DMS 273 (cell line): ENCODE data around the gene MYO15A.

Source experiments
- DNase-seq: peaks from one replicate; lab custom pipeline; 2025; ENCODE audit not compliant: unreplicated experiment; lab: John Stamatoyannopoulos, UW

The MYO15A gene, protein sequence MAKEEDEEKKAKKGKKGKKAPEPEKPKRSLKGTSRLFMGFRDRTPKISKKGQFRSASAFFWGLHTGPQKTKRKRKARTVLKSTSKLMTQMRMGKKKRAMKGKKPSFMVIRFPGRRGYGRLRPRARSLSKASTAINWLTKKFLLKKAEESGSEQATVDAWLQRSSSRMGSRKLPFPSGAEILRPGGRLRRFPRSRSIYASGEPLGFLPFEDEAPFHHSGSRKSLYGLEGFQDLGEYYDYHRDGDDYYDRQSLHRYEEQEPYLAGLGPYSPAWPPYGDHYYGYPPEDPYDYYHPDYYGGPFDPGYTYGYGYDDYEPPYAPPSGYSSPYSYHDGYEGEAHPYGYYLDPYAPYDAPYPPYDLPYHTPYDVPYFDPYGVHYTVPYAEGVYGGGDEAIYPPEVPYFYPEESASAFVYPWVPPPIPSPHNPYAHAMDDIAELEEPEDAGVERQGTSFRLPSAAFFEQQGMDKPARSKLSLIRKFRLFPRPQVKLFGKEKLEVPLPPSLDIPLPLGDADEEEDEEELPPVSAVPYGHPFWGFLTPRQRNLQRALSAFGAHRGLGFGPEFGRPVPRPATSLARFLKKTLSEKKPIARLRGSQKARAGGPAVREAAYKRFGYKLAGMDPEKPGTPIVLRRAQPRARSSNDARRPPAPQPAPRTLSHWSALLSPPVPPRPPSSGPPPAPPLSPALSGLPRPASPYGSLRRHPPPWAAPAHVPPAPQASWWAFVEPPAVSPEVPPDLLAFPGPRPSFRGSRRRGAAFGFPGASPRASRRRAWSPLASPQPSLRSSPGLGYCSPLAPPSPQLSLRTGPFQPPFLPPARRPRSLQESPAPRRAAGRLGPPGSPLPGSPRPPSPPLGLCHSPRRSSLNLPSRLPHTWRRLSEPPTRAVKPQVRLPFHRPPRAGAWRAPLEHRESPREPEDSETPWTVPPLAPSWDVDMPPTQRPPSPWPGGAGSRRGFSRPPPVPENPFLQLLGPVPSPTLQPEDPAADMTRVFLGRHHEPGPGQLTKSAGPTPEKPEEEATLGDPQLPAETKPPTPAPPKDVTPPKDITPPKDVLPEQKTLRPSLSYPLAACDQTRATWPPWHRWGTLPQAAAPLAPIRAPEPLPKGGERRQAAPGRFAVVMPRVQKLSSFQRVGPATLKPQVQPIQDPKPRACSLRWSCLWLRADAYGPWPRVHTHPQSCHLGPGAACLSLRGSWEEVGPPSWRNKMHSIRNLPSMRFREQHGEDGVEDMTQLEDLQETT (N-terminal part only)

DNA sequence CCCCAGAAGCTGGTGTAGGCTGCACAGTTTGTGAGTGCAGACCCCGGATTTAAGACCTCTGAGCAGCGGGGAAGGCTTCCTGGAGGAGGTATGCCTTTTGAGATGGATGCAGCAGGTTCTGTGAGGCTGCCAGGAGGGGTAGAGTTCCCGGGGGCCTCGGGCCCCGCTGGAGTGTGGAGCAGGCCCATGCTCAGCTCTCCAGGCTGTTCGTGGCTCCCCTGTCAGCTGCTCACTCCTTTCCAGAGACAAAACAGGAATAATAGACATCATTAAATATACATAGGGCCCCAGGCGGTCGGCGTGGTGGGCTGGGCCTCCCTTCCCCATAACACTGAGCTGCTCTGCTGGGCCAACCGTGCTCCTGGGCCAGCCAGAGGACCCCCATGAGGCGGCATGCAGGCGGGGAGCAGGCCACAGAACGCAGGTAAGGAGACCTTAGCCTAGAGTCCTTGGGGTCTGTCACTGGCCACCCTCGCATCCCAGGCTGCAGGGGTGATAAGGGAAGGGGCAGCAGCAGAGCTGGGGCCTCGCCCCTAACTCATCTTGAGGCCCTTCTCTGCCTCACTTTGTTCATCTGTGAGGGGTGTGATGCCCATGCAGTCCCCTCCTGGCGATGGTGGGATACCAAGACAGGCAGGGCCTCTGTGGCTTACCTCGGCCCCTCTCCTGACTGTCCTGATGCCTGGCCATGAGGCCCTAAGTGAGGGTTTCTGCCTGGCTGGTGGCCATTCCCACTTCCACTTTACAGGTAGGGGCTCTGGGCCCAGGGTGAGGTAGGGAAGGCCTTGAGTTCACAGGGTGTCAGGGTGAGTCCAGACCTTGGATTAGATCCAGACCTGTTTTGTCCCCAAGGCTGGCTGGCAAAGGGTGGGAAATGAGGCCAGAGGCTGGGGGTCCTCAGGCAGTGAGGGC is at the start of gene MYO15A:
MYO15A (plus strand) TSS at position 356 of the 912 bp plus-strand sequence. CDS start 10,045 bp downstream, outside the sequence.
- peak; percentile 42 for DNase-seq

DNA sequence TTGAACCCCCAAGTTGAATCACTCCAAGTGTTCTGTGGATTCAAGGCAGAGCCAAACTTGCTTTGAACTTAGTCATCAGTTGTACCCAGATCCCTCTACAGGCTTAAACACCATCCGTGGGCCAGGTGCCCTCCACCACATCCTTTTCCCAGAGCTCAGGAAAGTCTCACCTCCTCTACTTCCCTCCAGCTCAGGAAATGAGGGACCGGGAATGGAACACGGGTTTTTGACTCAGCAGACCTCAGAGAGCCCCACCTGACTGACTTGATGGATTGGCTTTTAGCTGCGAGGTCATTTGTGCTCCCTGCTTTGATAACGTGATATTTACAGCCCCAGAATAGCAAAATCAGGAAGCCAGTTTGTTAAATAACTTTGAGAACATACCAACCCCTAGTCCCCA is 49.3 kb upstream of the MYO15A start:
- no peak for DNase-seq

DNA sequence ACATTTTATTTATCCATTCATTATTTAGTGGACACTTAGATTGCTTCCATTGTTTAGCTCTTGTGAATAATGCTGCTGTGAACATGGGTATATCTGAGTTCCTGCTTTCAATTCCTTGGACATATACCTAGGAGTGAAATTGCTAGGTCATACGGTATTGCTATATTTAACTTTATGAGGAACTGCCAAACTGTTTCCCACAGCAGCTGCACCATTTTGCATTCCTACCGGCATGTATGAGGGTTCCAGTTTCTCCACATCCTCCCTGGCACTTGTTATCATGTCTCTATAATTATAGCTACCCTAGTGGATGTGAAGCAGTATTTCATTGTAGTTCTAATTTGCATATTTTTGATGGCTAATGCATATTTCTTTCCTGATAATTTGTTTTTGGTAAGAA is 44.5 kb upstream of the MYO15A start:
- no peak for DNase-seq

DNA sequence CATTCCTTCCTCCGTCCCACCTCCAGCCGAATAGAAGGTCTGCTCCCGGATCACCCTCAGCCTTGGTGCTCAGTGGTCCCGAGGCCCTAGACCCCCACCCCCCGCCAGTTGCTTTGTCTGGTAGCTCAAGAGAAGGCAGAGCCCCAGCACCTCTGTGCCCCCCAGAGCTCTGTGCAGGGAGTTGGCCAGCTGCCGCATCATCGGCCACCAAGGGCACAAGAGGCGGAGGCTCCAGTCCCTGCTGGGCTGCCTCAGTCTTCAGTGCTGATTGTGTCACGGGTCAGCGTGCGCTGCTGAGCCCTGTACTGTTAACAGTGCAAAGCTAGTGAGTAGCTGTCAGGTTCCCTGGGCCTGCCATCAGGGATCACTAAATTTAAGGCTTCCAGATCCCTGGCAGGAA is 43.0 kb upstream of the MYO15A start:
- no peak for DNase-seq

DNA sequence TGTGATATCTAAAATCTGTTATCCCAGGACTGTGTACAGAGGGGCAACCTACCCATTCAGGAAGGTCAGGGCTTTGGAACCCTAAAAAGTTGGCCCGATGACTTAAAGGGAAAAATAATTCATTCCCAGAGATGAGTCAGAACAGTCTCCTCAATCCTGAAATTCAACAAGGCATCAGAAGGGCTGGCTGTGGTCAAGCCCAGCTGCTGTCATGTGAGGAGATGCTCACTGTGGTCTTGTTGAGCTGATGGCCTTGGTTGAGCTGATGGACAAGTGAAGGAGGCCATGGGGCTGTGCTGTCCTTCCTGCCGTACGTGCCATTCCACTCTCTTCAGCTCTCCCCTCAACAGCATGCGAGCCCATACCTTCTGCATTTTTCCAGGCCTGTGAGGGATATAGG is 41.7 kb upstream of the MYO15A start:
- no peak for DNase-seq

DNA sequence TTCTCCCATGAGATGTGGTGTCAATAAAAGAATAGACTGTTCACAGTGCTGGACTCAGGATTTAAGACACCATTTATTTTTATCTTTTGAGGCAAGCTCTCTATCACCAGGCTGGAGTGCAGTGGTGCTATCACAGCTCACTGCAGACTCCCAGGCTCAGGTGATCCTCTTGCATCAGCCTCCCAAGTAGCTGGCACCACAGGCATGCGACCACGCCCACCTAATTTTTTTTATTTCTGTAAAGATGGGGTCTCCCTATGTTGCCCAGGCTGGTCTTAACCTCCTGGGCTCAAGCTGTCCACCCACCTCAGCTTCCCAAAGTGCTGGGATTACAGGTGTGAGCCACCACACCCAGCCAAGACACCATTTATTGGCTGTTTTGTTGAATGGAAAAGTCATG is 39.5 kb upstream of the MYO15A start:
- no peak for DNase-seq

DNA sequence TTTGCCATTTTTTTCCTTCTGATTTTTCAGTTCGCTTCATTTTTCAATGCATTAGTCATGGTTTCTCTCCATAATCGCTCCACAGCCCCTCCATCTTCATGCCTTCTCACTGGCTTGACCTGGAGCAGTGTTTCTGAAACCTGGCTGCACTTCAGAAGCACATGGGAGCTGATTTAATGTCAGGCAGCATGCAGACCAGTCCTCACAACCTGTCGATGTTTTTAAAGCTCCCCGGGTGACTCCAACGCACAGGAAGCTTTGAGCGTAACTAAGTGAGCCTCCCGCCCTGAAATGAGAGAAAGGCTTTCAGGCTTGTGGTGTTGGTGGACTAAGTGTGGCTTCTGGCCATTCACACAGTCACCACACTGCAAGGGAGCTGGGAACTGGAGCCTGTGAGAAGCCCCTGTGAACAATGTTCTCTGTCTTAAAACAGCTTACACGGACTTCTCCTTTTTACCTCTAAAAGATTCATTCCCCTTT is 37.7 kb upstream of the MYO15A start:
- peak; percentile 94 for DNase-seq

DNA sequence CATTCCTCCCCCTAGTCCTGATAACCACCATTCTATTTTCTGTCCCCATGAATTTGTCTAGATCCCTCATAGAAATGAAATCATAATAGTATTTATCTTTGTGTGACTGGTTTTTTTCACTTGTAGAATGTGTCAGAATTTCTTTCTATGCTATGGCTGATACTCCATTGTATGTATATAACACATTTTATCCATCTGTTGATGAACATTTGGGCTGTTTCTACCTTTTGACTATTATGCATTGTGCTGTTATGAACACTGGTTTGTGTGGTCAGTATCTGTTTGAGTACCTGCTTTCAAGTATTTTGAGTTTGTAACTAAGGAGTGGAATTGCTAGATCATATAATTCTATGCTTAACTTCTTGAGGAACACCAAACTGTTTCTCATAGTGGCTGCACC is 36.8 kb upstream of the MYO15A start:
- no peak for DNase-seq

DNA sequence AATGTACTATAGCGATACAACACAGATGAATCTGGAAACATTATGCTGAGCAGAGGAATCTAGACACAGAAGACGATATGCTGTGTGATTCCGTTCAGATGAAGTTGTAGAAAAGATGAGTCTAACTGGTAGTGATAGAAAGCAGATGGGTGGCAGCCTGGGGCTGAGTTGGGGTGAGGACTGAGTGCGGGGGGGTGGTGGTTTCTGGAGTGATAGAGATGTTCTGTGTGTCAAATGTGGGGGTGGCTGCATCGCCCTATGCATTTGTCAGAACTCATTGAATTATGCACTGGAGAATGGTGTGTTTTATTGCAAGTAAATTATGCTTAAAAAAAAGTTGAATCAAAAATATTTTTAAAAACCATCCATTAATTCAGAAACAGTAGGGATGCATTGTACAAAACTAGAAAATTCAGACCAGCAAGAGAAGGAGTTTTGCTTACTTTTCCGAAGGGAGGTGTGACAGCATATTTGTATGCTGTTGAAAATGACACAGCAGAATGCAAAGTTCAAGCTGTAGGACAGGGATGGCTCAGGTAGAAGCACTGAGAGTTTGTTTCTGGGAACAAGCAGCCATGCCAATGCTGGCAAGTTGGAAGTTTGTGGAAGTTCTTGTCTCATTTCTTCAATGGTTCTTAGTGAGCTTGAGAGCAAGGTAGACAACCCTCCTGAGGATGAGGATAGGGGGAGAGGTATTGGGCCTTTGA is 33.8 kb upstream of the MYO15A start:
- no peak for DNase-seq

DNA sequence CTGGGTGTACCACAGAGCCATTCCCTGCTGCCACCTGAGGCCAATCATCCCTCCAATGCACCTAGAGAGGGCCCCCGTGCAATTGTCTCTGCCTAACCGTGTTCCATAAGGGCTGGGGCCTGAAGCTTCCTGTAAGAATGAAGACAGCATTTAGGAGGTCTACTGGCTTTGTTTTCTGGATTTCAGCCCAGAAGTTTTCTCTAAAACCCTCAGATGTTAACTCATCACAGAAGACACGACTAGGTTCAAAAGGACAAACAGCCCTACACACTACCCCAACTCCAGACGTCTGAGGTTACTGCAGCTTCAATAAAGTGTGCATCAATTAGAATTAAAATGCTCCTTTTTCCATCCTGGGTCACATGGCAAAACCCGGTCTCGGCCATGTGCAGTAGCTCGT is 31.6 kb upstream of the MYO15A start:
- DNase-seq, result no peak

DNA sequence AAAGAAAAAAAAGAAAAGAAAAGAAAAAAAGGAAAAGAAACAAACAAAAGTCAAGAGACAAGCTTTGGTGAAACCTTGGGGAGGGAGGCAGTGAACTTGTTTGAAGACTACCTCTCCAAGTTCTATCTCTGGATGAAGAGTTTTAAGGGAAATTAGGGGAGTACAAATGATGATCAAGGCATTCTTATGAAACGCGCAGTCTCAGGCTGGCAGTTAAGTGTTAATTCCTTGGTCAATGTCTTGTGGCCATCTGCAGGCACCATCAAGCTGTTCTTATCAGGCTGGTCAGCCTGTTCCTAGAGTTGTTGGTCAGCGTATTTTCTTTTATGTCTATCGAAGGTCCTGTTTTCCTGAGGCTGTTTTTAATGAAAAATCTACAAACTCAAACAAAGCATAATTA is 29.0 kb upstream of the MYO15A start:
- DNase-seq, result no peak

DNA sequence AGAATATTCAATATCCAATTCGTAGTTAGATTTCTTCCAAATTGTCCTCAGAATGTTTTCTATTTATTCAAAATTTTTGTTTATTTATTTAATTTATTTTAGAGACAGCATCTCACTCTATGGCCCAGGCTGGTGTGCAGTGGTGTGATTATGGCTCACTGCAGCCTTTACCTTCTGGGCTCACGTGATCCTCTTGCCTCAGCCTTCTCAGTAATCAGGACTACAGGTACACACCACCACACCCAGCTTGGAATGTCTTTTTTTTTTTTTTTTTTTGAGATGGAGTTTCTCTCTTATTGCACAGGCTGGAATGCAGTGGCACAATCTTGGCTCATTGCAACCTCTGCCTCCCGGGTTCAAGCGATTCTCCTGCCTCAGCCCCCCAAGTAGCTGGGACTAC is 24.3 kb upstream of the MYO15A start:
- no peak for DNase-seq

DNA sequence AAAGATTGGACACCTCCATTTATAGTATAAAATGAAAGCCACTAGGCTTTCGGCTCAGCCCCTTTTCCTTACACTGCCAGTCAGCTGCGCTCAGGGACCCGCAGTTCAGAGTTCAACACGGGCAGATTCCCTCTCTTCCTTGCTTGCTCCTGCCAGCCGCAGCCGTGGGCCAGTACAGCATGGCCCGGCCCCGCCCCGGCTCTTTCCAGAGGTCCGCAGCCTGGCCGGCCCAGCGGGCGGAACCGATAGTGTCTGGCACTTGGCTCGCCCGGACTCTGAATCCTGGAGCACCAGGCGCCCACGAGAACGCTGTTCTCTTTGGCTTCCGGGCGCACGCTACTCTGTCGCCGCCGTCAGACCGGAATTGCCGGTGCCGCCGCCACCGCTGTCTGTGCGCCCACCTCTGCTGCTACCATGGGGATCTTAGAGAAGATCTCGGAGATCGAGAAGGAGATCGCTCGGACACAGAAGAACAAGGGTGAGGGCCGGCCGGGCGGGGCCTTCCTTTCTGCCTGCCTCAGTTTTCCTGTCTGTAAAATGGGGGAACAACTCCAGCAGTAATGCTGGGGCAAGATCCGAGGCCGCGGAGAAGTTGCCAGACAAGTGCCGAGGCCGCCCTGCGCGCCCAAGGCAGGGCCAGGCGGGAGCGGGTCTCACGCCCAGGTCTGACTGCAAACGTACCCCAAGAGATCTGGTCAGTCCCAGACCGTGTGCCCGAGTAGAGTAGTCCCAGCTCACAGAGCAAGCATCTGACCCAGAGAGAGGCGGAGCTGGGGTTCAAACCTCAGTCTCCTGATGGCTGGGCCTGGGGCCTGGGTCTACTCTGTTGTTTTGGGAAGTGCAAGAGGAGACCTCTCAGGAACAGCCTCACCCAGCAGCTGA is 20.7 kb upstream of the MYO15A start, which contains the start of gene DRG2:
DRG2 (plus strand) TSS at position 339 of the 882 bp plus-strand sequence; CDS start at position 415, 76 bp downstream.
- DNase-seq, result peak; percentile 93

DNA sequence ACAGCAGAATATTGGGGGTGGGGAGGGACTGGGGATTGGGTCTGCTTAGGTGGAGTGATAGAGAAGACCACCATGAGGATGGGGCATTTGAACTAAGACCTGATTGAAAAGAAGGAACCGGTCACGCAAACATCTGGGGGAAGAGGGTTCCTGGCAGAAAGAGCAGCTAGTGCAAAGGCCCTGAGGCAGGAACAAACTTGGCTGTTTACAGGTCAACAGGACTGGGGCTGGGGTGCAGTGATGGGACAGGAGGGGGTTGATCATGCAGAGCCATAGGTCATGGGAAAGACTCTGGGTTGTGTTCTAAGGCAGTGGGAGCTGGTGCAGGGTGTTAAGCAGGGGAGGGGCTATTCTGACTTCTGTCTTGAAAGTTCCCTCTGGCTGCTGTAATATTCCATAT is 18.9 kb upstream of the MYO15A start:
- DNase-seq, result no peak

DNA sequence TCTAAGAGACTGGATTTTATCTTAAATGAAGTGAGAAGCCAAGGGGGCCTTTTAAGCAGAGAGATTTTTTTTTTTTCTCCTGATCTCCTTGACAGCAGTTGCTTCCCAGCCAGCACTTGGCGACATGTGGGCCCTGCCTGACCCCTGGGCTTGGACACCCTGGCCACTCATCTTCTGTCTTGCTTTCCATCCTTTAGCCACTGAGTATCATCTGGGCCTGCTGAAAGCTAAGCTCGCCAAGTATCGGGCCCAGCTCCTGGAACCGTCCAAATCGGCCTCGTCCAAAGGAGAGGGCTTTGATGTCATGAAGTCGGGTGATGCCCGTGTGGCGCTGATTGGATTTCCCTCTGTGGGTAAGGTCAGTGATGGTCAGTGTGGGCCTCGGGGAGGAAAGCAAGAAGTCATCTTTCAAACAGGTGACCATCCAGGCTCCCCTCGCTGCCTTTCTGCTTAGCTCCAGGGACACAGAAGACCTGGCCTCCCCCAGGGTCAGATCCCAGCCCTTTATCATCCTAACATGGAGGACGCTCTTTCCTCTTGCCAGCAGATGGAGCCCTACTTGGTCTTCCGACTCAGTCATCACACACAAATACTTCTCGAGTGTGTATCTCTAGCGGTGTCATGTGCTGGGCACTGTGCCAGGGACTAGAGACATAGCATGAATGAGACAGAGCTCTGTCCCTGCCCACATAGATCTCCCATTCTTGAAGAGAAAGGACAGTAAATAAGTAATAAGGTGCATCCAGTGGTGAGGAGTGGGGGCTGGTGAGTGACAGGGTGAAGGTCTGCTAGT is 14.7 kb upstream of the MYO15A start:
- peak; percentile 66 for DNase-seq

DNA sequence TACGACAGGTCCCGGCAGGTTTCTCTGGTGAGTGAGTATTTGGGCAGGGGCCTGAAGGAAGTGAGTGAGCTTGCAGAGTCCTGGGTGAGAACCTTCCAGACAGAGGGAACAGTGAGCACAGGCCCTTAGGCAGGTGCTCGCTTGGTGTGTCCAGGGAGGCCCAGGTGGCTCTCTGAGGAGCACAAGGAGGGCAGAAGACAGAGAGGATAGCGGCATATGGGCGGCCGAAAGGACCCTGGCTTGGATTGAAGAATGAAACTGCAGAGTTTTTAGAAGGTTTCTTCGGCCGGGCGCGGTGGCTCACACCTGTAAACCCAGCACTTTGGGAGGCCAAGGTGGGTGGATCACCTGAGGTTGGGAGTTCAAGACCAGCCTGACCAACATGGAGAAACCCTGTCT is 14.1 kb upstream of the MYO15A start:
- no peak for DNase-seq

DNA sequence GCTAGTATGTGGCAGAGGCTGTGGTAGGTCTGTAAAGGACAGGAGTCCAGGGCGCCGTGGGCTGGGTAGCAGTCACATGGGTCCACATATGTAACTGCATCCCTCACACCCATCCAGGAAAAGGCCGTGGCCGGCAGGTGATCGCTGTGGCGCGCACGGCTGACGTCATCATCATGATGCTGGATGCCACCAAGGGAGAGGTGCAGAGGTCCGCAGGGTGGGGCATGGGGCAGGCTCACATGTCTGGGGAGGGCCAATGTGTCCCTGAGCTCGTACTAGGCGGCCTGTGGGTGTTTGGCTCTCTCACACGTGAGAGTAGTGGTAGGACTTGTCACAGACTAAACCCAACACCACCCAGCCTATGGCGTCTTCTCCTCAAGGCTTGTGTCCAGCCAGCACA is 9.0 kb upstream of the MYO15A start:
- no peak for DNase-seq

DNA sequence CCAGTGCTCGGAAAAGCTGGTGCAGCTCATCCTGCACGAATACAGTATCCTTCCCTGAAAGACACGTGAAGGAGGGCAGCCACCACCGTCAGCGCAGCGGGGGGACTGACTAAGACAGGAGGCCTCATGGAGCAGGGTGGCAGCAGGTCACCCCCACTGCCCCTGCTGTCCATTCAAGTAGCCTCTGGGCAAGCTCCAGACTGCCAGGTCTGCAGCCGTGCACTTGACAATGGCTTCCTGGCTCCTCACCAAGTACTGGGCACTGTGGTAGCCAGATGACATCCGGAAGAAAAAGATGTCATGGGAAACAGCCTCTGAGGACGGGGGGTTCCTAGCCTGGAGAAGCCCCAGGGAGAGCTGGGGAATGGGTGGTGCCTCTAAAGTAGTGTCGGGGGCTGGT is 7.9 kb upstream of the MYO15A start:
- DNase-seq, result no peak
